ENCODE results near the gene AK5. TPM values are rescaled to one million over a fixed set of nuclear protein-coding genes. Genes with fewer than 3 reads are reported as not detected.

The AK5 gene
- total and polyA plus RNA-seq, 2 of the 4 experiments (the other 2 are of a cell fraction): 22.5 to 25.8 TPM

GRCh38 chr1:77378723-77379535 lies 97.1 kb downstream of the AK5 start:
- peaks cover 0 to 48% of the 10 kb centered on the region in 2 experiments; a peak in 2 of 4 replicates for H3K79me1 ChIP-seq (ENCODE audit: low read depth in 1 of 2, low read length in 2 of 2)
- H3K23ac ChIP-seq (ENCODE audit: low read depth, low read length): peak overlapping the region; percentile 48
- H4K91ac ChIP-seq (ENCODE audit: insufficient read depth, low read depth, low read length): peak overlapping the region; percentile 54
- H3K9me1 ChIP-seq (ENCODE audit: insufficient read depth, low read length): peaks cover 14% of the 10 kb centered on the region
- ATAC-seq (ENCODE audit: low read depth) (peak; percentile 71), DNase-seq (peak; percentile 74)
- ChIA-PET POLR2A (ENCODE audit: unreplicated experiment) (no interaction called here), CTCF (interaction anchor here (0.7 kb wide), 1 partner anchor 154 kb away, joined by 4 read pairs; no protein-coding TSS in a partner anchor)
- no peaks in the 10 kb centered on the region for H3K27me3 ChIP-seq (ENCODE audit: control insufficient read depth, insufficient read depth, low read length)
- peak overlapping the region; percentile 73 for H3K4ac ChIP-seq (ENCODE audit: low read depth, low read length)
- H3K9me3 ChIP-seq (ENCODE audit: control insufficient read depth, insufficient read depth, low read length): no peaks in the 10 kb centered on the region
- H2AFZ ChIP-seq (replicated peaks; ENCODE audit: low read length, poor library complexity): peak overlapping the region; percentile 52
- peak overlapping the region; percentile 21; the same call in 1 of the 2 replicates for H3K9ac ChIP-seq (ENCODE audit: low read depth, low read length)
- intact Hi-C loops (cut with micrococcal nuclease) (no loop called here), in situ Hi-C loops (cut with MboI; ENCODE audit: low sequenced_read_pairs) (no loop called here), dilution Hi-C loops (cut with HindIII; ENCODE audit: low sequenced_read_pairs, unreplicated experiment) (no loop called here)
- no peak overlapping the region for H2AK9ac ChIP-seq (replicated peaks; ENCODE audit: low read depth, low read length, poor library complexity)
- H3K4me1 ChIP-seq (ENCODE audit: control insufficient read depth, insufficient read depth, low read length): peaks cover 9% of the 10 kb centered on the region
- H3K4me3 ChIP-seq (ENCODE audit: insufficient read depth, low read depth, low read length): no peak overlapping the region
- H2BK20ac ChIP-seq (ENCODE audit: low read depth, low read length): peak overlapping the region; percentile 58
- H3K4me2 ChIP-seq (ENCODE audit: low read depth, low read length): peak overlapping the region; percentile 37
- H2BK120ac ChIP-seq (ENCODE audit: low read depth, low read length): peak overlapping the region; percentile 74
- peak overlapping the region; percentile 62 for H3K18ac ChIP-seq (ENCODE audit: low read depth, low read length)
- H4K8ac ChIP-seq (ENCODE audit: low read depth in 2 of 2, low read length in 2 of 2): peak overlapping the region; percentile 41 to 79
- peak overlapping the region; percentile 83 for H3K27ac ChIP-seq (ENCODE audit: insufficient read depth, low read length)
- peak overlapping the region; percentile 94 for H2AK5ac ChIP-seq (ENCODE audit: low read depth, low read length)
- TF ChIP-seq RAD21 (IDR thresholded peaks at IDR 0.05; ENCODE audit: low read length): no peak
- no peak for TF ChIP-seq SMC3 (IDR thresholded peaks at IDR 0.05; ENCODE audit: low read depth, low read length)
- no peak for TF ChIP-seq CHD1 (IDR thresholded peaks at IDR 0.05; ENCODE audit: low read depth, low read length)
- TF ChIP-seq FOS (IDR thresholded peaks at IDR 0.05; ENCODE audit: low read depth, low read length): no peak
- TF ChIP-seq, protein P1, sequence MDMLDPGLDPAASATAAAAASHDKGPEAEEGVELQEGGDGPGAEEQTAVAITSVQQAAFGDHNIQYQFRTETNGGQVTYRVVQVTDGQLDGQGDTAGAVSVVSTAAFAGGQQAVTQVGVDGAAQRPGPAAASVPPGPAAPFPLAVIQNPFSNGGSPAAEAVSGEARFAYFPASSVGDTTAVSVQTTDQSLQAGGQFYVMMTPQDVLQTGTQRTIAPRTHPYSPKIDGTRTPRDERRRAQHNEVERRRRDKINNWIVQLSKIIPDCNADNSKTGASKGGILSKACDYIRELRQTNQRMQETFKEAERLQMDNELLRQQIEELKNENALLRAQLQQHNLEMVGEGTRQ (IDR thresholded peaks at IDR 0.05; ENCODE audit: low read depth, low read length): no peak
- TF ChIP-seq, protein P2, sequence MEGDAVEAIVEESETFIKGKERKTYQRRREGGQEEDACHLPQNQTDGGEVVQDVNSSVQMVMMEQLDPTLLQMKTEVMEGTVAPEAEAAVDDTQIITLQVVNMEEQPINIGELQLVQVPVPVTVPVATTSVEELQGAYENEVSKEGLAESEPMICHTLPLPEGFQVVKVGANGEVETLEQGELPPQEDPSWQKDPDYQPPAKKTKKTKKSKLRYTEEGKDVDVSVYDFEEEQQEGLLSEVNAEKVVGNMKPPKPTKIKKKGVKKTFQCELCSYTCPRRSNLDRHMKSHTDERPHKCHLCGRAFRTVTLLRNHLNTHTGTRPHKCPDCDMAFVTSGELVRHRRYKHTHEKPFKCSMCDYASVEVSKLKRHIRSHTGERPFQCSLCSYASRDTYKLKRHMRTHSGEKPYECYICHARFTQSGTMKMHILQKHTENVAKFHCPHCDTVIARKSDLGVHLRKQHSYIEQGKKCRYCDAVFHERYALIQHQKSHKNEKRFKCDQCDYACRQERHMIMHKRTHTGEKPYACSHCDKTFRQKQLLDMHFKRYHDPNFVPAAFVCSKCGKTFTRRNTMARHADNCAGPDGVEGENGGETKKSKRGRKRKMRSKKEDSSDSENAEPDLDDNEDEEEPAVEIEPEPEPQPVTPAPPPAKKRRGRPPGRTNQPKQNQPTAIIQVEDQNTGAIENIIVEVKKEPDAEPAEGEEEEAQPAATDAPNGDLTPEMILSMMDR (conservative IDR thresholded peaks at IDR 0.05; ENCODE audit: low read depth, low read length): no peak
- no peak for TF ChIP-seq BHLHE40 (IDR thresholded peaks at IDR 0.05; ENCODE audit: low read depth, low read length)
- H3K14ac ChIP-seq (replicated peaks; ENCODE audit: low read depth, low read length): peak overlapping the region; percentile 47
- H3K56ac ChIP-seq (ENCODE audit: extremely low read depth, insufficient read depth, low read length): peak overlapping the region; percentile 26; the same call in 1 of the 2 replicates
- H4K20me1 ChIP-seq (ENCODE audit: insufficient read depth, low read length): no peaks in the 10 kb centered on the region
- H2BK5ac ChIP-seq (ENCODE audit: low read depth, low read length, poor library complexity, severe bottlenecking): peak overlapping the region; percentile 51
- peak overlapping the region; percentile 74 for H4K5ac ChIP-seq (ENCODE audit: low read depth, low read length)
- WGBS, 2 experiments (ENCODE audit: extremely low coverage in 2 of 2, insufficient read length in 1 of 2): 8% methylated on average over 2 of the region's 6 CpGs; no CpG with 5 or more reads in 1 of the 2 experiments
- no TSS peak for BruUV-seq (replicated peaks)
- peak overlapping the region; percentile 58; the same call in 2 of the 3 replicates for H2BK15ac ChIP-seq (ENCODE audit: low read depth, low read length)
- no peaks in the 10 kb centered on the region; the same call in 1 of the 2 replicates for H3K36me3 ChIP-seq (ENCODE audit: control insufficient read depth, insufficient read depth, low read length)
